H1 (cell line): ENCODE measurements around the gene PTHLH. TPM values are rescaled to one million over a fixed set of nuclear protein-coding genes. Genes with fewer than 3 reads are reported as not detected.
A peak's percentile ranks its signal among the peaks of the same experiment; 100 is the strongest.

Experiments used
- CTCF ChIA-PET: fragments of 300-600 bp; sonication (Branson Sonifier 250); formaldehyde crosslinking; loops from one replicate; lab custom pipeline; 2021; ENCODE audit not compliant: partially characterized antibody; lab: Charles Lee
- POLR2A ChIA-PET: fragments of 300-600 bp; sonication (Branson Sonifier 250); formaldehyde crosslinking; loops from one replicate; lab custom pipeline; 2021; ENCODE audit warnings: inconsistent platforms; ENCODE audit not compliant: partially characterized antibody; lab: Charles Lee
- DNase-seq, 2 experiments: peaks; one replicate each; pipeline versions ENCODE4 v3.0.0 to v3.0.0-alpha.2; 2010 to 2022; ENCODE audit warnings: low spot score in 2 of 2, low read depth in 1 of 2, mixed read lengths in 1 of 2
- FAIRE-seq: peaks from 2 replicates; lab custom pipeline; 2011; peaks lifted over from hg19 to GRCh38; lab: Jason Lieb, UNC
- H2AFZ ChIP-seq: 2 replicates; pipeline ENCODE4 v1.8.1; 2012; ENCODE audit warnings: low read length, inconsistent platforms
- H2AK5ac ChIP-seq: 2 replicates; pipeline ENCODE4 v1.6.1; 2013; ENCODE audit warnings: low read depth, low read length
- H2BK120ac ChIP-seq: replicated peaks from 2 replicates; pipeline ENCODE3; 2013; ENCODE audit warnings: low read depth, low read length, inconsistent platforms
- H2BK12ac ChIP-seq: 2 replicates; pipeline ENCODE4 v1.6.1; 2013; ENCODE audit warnings: low read depth, low read length
- H2BK15ac ChIP-seq: 2 replicates; pipeline ENCODE4 v1.6.1; 2013; ENCODE audit warnings: low read length
- H2BK20ac ChIP-seq: 2 replicates; pipeline ENCODE4 v1.6.1; 2013; ENCODE audit warnings: low read length
- H2BK5ac ChIP-seq: 2 replicates; pipeline ENCODE4 v1.6.1; 2013; ENCODE audit warnings: low read depth, low read length
- H3K14ac ChIP-seq: 2 replicates; pipeline ENCODE4 v1.6.1; 2013; ENCODE audit warnings: inconsistent platforms; ENCODE audit not compliant: insufficient read length
- H3K18ac ChIP-seq: 2 replicates; pipeline ENCODE4 v1.6.1; 2013; ENCODE audit warnings: low read length; ENCODE audit errors: extremely low read depth
- H3K23ac ChIP-seq: 2 replicates; pipeline ENCODE4 v1.6.1; 2013; ENCODE audit warnings: inconsistent platforms; ENCODE audit not compliant: insufficient read length
- H3K23me2 ChIP-seq: 2 replicates; pipeline ENCODE4 v1.6.1; 2013; ENCODE audit warnings: low read depth, low read length
- H3K27ac ChIP-seq: 2 replicates; pipeline ENCODE4 v1.6.1; 2011; ENCODE audit warnings: low read depth, low read length, inconsistent platforms
- H3K27me3 ChIP-seq, 4 experiments: replicated peaks in 1 of 4; 1 replicate in 1 of 4; 2 replicates in 3 of 4; pipeline versions ENCODE4 v1.6.1 to v1.8.1; 2011 to 2013; ENCODE audit warnings: low read length in 3 of 4, mild to moderate bottlenecking in 3 of 4, inconsistent platforms in 2 of 4, mixed read lengths in 2 of 4, moderate library complexity in 1 of 4; ENCODE audit not compliant: control insufficient read depth in 3 of 4, insufficient read depth in 3 of 4; ENCODE audit errors: extremely low read depth in 1 of 4
- H3K36me3 ChIP-seq, 4 experiments: 2 replicates each; pipeline versions ENCODE4 v1.6.1 to v1.8.1; 2011 to 2013; ENCODE audit warnings: mild to moderate bottlenecking in 4 of 4, low read length in 3 of 4, moderate library complexity in 2 of 4, control low read depth in 1 of 4, inconsistent platforms in 1 of 4; ENCODE audit not compliant: insufficient read depth in 4 of 4, control insufficient read depth in 2 of 4
- H3K4ac ChIP-seq: replicated peaks from 2 replicates; pipeline ENCODE3; 2013; ENCODE audit warnings: low read length, low read depth, mixed read lengths, inconsistent platforms; ENCODE audit not compliant: insufficient read length
- H3K4me1 ChIP-seq, 4 experiments: replicated peaks in 1 of 4; 1 replicate in 1 of 4; 2 replicates in 3 of 4; pipeline versions ENCODE4 v1.6.1 to v1.8.1; 2011 to 2013; ENCODE audit warnings: low read length in 3 of 4, inconsistent platforms in 2 of 4, mixed read lengths in 1 of 4; ENCODE audit not compliant: insufficient read depth in 4 of 4, control insufficient read depth in 3 of 4
- H3K4me2 ChIP-seq, 2 experiments: 2 replicates each; pipeline versions ENCODE4 v1.6.1 to v1.8.1; 2011 to 2013; ENCODE audit warnings: low read depth in 2 of 2, low read length in 2 of 2, control low read depth in 1 of 2, inconsistent platforms in 1 of 2, mild to moderate bottlenecking in 1 of 2; ENCODE audit not compliant: insufficient read depth in 1 of 2
- H3K4me3 ChIP-seq, 4 experiments: fragments of 200-600, 300-600 bp in 1 of 4; sonication (generic), shearing (Covaris generic), sonication (Bioruptor Twin) in 1 of 4; 2 replicates each; pipeline versions ENCODE4 v1.5.1 to v1.8.1; 2011 to 2016; ENCODE audit warnings: low read length in 4 of 4, low read depth in 3 of 4, control low read depth in 2 of 4, inconsistent platforms in 2 of 4, mild to moderate bottlenecking in 2 of 4, mixed read lengths in 1 of 4, moderate library complexity in 1 of 4; ENCODE audit not compliant: insufficient read depth in 2 of 4; ENCODE audit errors: extremely low read depth in 1 of 4
- H3K56ac ChIP-seq: replicated peaks from 2 replicates; pipeline ENCODE3; 2013; ENCODE audit warnings: low read depth, mild to moderate bottlenecking, mixed read lengths, low read length, inconsistent platforms; ENCODE audit not compliant: insufficient read length
- H3K79me1 ChIP-seq: 2 replicates; pipeline ENCODE4 v1.6.1; 2013; ENCODE audit warnings: low read depth, low read length, control low read depth
- H3K79me2 ChIP-seq, 2 experiments: 2 replicates each; pipeline versions ENCODE4 v1.6.1 to v1.8.1; 2012 to 2013; ENCODE audit warnings: low read length in 2 of 2, mild to moderate bottlenecking in 2 of 2, inconsistent platforms in 1 of 2; ENCODE audit not compliant: insufficient read depth in 2 of 2, control insufficient read depth in 1 of 2
- H3K9ac ChIP-seq, 4 experiments: replicated peaks in 1 of 4; 1 replicate in 1 of 4; 2 replicates in 3 of 4; pipeline versions ENCODE4 v1.6.1 to v1.8.1; 2011 to 2013; ENCODE audit warnings: low read depth in 3 of 4, low read length in 3 of 4, control low read depth in 2 of 4, mild to moderate bottlenecking in 2 of 4, moderate library complexity in 2 of 4, inconsistent platforms in 1 of 4; ENCODE audit errors: extremely low read depth in 1 of 4
- H3K9me3 ChIP-seq, 2 experiments: 2 replicates each; pipeline versions ENCODE4 v1.6.1 to v1.8.1; 2012 to 2013; ENCODE audit warnings: mild to moderate bottlenecking in 2 of 2, moderate library complexity in 2 of 2, control low read depth in 1 of 2, inconsistent platforms in 1 of 2, low read depth in 1 of 2, low read length in 1 of 2, mixed read lengths in 1 of 2; ENCODE audit not compliant: insufficient read depth in 2 of 2
- H4K20me1 ChIP-seq, 2 experiments: replicated peaks in 1 of 2; 2 replicates each; pipeline versions ENCODE3 to v1.8.1; 2011 to 2013; ENCODE audit warnings: inconsistent platforms in 2 of 2, low read length in 2 of 2, mild to moderate bottlenecking in 1 of 2; ENCODE audit not compliant: insufficient read depth in 2 of 2, control insufficient read depth in 1 of 2
- H4K5ac ChIP-seq: 2 replicates; pipeline ENCODE4 v1.6.1; 2013; ENCODE audit warnings: low read length, low read depth, mixed read lengths, inconsistent platforms; ENCODE audit not compliant: insufficient read length
- H4K8ac ChIP-seq: 2 replicates; pipeline ENCODE4 v1.8.0; 2013; ENCODE audit warnings: mild to moderate bottlenecking, moderate library complexity, low read length, inconsistent platforms; ENCODE audit not compliant: insufficient read depth; ENCODE audit errors: extremely low read depth
- H4K91ac ChIP-seq: replicated peaks from 2 replicates; pipeline ENCODE3; 2013; ENCODE audit warnings: low read length, mixed read lengths, inconsistent platforms; ENCODE audit not compliant: insufficient read length
- POLR2AphosphoS5 ChIP-seq: IDR thresholded peaks from 2 replicates; pipeline ENCODE4 v1.6.1; 2011; ENCODE audit warnings: low read depth, low read length
- TCF12 ChIP-seq: IDR thresholded peaks from 2 replicates; pipeline ENCODE4 v1.6.1; 2011; ENCODE audit warnings: low read depth, mild to moderate bottlenecking, low read length
- WGBS, 2 experiments: shearing (Covaris generic) in 1 of 2; methylation state at CpG; one replicate each; pipeline versions ENCODE4 v1.1.6 to v1.1.7; 2013 to 2015; ENCODE audit warnings: low lambda C conversion rate in 2 of 2, mixed read lengths in 2 of 2, inconsistent platforms in 1 of 2, low coverage in 1 of 2, missing lambda C conversion rate in 1 of 2; ENCODE audit not compliant: insufficient replicate concordance in 2 of 2, insufficient coverage in 1 of 2, insufficient read length in 1 of 2; ENCODE audit errors: extremely low coverage in 1 of 2, missing lambda C conversion rate in 1 of 2; 5-methylcytosine and 5-hydroxymethylcytosine counted together
- polyA plus RNA-seq, 7 experiments: library from polyadenylated mRNA; depleted of rRNA in 3 of 7; stranded (reverse) in 5 of 7; unstranded in 2 of 7; fragments of >200 nt in 5 of 7; fragments of 200-250 nt in 2 of 7; gene quantifications; 1 replicate in 5 of 7; 2 replicates in 1 of 7; 4 replicates in 1 of 7; pipeline versions ENCODE4 v1.2.1 to v1.2.3, GENCODE V29; 2011 to 2013; ENCODE audit warnings: missing spikeins in 2 of 7, mixed read lengths in 2 of 7
- total RNA-seq: library from RNA; stranded (reverse); fragmentation: NEBNext Ultra II Directional; extraction: Animal tissue kit (Norgen Biotek cat#: 25700); gene quantifications from 2 replicates; pipeline ENCODE4 v1.2.1, GENCODE V29; 2021

PTHLH gene
- total and polyA plus RNA-seq, 2 of the 8 experiments (the other 6 are each of a cell fraction or from before 2014, with no cell fraction given) = 0.32 TPM; not detected in 1

- Histone ChIP-seq H3K36me3 (no peaks in the 10 kb centered on the region), H3K18ac (no peak overlapping the region), H3K27ac (no peak overlapping the region), H4K20me1 (no peaks in the 10 kb centered on the region), H3K9ac (no peak overlapping the region), H3K4ac (no peak overlapping the region), H2BK15ac (no peak overlapping the region), H3K4me1 (peaks cover 0 to 12% (median 6%) of the 10 kb centered on the region in 4 experiments; a peak in 5 of 7 replicates), H3K9me3 (no peaks in the 10 kb centered on the region), H3K56ac (no peak overlapping the region), H3K79me1 (no peaks in the 10 kb centered on the region), H4K5ac (no peak overlapping the region), H3K23ac (no peak overlapping the region), H3K27me3 (no peaks in the 10 kb centered on the region), H3K23me2 (no peaks in the 10 kb centered on the region), H2AFZ (no peak overlapping the region), H3K4me2 (peak overlapping the region; percentile 14 to 56; a peak in 3 of 4 replicates), H2AK5ac (no peak overlapping the region), H2BK120ac (no peak overlapping the region), H3K4me3 (peak overlapping the region in 1 of 4 experiments; percentile 29; a peak in 1 of 8 replicates), H4K8ac (no peak overlapping the region), H3K14ac (no peak overlapping the region), H3K79me2 (no peaks in the 10 kb centered on the region), H2BK5ac (no peak overlapping the region), H2BK12ac (no peak overlapping the region; the same call in 1 of the 2 replicates), H2BK20ac (no peak overlapping the region), H4K91ac (no peak overlapping the region)
- POLR2A ChIA-PET = no interaction called here
- DNase-seq (no peak), FAIRE-seq (no peak)
- TF ChIP-seq POLR2AphosphoS5 (no peak), TCF12 (0 out of 2 replicates have a peak, but pooled peaks have one; percentile 25)
- 68% methylated on average over 5 of the region's 5 CpGs; no CpG with 5 or more reads in 1 of the 2 experiments for WGBS, 2 experiments
- CTCF ChIA-PET = interaction anchor here (1.1 to 2.6 kb wide), 7 partner anchors 9 to 1011 kb away, joined by 3 to 10 read pairs (median 5); no protein-coding TSS in a partner anchor
Measured at GRCh38 chr12:27952510-27952909, 20.0 kb downstream of the PTHLH start.
